Hepatocyte (in vitro differentiated cells): Measurements from ENCODE around the gene PARP4.
"Not testable (repeated sequence)": the region's sequence is repeated elsewhere in the genome, so short reads cannot be mapped to it uniquely, and the experiment has no call there.

Experiments used
- CTCF ChIP-seq: fragments of 200-600 bp; sonication (generic); IDR thresholded peaks from 2 replicates; pipeline ENCODE4 v1.5.1; 2016; ENCODE audit warnings: antibody characterized with exemption, mild to moderate bottlenecking; ENCODE audit not compliant: poor library complexity
- EZH2 ChIP-seq: fragments of 200-600 bp; sonication (generic); IDR thresholded peaks from 2 replicates; pipeline ENCODE4 v1.6.1; 2016; ENCODE audit warnings: antibody characterized with exemption, mild to moderate bottlenecking, borderline replicate concordance
- EZH2phosphoT487 ChIP-seq: fragments of 200-600 bp; sonication (generic); IDR thresholded peaks from one replicate; pipeline ENCODE4 v1.6.1; 2018; ENCODE audit warnings: antibody characterized with exemption, mild to moderate bottlenecking, low read depth, moderate library complexity; ENCODE audit not compliant: unreplicated experiment, severe bottlenecking

- TF ChIP-seq CTCF, EZH2phosphoT487, EZH2: not testable (repeated sequence)
Measured at GRCh38 chr13:24488092-24488491, 24.5 kb downstream of the PARP4 start.
